Stimulated activated CD4-positive, alpha-beta T cell treated with anti-CD3 and anti-CD28 coated beads, TNF-alpha, amount 100 ng/mL, for 48 hours (primary cell): Measurements from ENCODE around the gene TRIM52.
"Not testable (repeated sequence)": the region's sequence is repeated elsewhere in the genome, so short reads cannot be mapped to it uniquely, and the experiment has no call there.

Source experiments
- DNase-seq, 3 donors: peaks; one replicate each; pipeline ENCODE4 v3.0.0-alpha.2; 2020; ENCODE audit warnings: low read depth in 3 of 3

Gene TRIM52

GRCh38 chr5:181260720-181261319, at the start of gene TRIM52:
TRIM52 (minus strand) TSS chr5:181261143; CDS start chr5:181260813, 330 bp downstream.
- DNase-seq, result peak in 2 of 3 donors; percentile 81 to 83

GRCh38 chr5:181287331-181287730, 26.4 kb upstream of the TRIM52 start:
- not testable (repeated sequence) for DNase-seq

GRCh38 chr5:181285962-181286705, 25.2 kb upstream of the TRIM52 start:
- not testable (repeated sequence) for DNase-seq

- not testable (repeated sequence) for DNase-seq
Measured at GRCh38 chr5:181283841-181284755, 23.2 kb upstream of the TRIM52 start.

GRCh38 chr5:181283347-181283746, 22.4 kb upstream of the TRIM52 start:
- DNase-seq, result no peak

GRCh38 chr5:181282874-181283273, 21.9 kb upstream of the TRIM52 start:
- no peak for DNase-seq

GRCh38 chr5:181282415-181282814, 21.5 kb upstream of the TRIM52 start:
- DNase-seq, result not testable (repeated sequence)

GRCh38 chr5:181281984-181282316, 21.0 kb upstream of the TRIM52 start:
- no peak for DNase-seq

GRCh38 chr5:181281077-181281983, 20.4 kb upstream of the TRIM52 start:
- no peak for DNase-seq

- DNase-seq, result no peak
Measured at GRCh38 chr5:181280251-181280762, 19.4 kb upstream of the TRIM52 start.

- DNase-seq, result not testable (repeated sequence)
Measured at GRCh38 chr5:181273433-181273744, 12.4 kb upstream of the TRIM52 start.

- DNase-seq, result no peak
Measured at GRCh38 chr5:181271081-181271480, 10.1 kb upstream of the TRIM52 start.

GRCh38 chr5:181267907-181268306, 7.0 kb upstream of the TRIM52 start:
- not testable (repeated sequence) for DNase-seq

GRCh38 chr5:181267291-181267904, 6.5 kb upstream of the TRIM52 start:
- not testable (repeated sequence) for DNase-seq

GRCh38 chr5:181265092-181265671, 4.2 kb upstream of the TRIM52 start:
- no peak for DNase-seq

GRCh38 chr5:181263633-181264032, 2.7 kb upstream of the TRIM52 start:
- no peak for DNase-seq

- DNase-seq, result peak in 2 of 3 donors; percentile 51 to 67
Measured at GRCh38 chr5:181261320-181262049, 542 bp upstream of the TRIM52 start.

- no peak for DNase-seq
Measured at GRCh38 chr5:181259974-181260719, 796 bp downstream of the TRIM52 start.

- DNase-seq, result no peak
Measured at GRCh38 chr5:181259283-181259682, 1.7 kb downstream of the TRIM52 start.
